ENCODE data around the gene F2RL2.

DNA sequence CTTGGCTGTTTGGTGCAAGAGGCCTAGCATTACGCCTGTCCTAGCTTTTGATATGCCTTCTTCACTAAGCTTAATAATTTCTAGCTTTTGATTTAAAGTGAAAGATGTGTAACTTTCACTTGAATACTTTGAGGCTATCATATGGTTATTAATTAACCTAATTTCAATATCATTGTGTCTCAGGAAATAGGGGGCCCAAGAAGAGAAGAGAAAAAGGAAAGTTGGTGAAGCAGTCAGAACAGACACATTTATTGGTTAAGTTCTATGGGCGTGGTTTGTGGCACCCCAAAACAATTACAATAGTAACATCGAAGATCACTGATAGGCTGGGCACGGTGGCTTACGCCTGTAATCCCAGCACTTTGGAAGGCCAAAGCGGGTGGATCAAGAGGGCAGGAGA is 40.9 kb upstream of the F2RL2 start:
- TF ChIP-seq, protein P1, sequence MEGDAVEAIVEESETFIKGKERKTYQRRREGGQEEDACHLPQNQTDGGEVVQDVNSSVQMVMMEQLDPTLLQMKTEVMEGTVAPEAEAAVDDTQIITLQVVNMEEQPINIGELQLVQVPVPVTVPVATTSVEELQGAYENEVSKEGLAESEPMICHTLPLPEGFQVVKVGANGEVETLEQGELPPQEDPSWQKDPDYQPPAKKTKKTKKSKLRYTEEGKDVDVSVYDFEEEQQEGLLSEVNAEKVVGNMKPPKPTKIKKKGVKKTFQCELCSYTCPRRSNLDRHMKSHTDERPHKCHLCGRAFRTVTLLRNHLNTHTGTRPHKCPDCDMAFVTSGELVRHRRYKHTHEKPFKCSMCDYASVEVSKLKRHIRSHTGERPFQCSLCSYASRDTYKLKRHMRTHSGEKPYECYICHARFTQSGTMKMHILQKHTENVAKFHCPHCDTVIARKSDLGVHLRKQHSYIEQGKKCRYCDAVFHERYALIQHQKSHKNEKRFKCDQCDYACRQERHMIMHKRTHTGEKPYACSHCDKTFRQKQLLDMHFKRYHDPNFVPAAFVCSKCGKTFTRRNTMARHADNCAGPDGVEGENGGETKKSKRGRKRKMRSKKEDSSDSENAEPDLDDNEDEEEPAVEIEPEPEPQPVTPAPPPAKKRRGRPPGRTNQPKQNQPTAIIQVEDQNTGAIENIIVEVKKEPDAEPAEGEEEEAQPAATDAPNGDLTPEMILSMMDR (IDR thresholded peaks at IDR 0.05), result no peak
- TF ChIP-seq POLR2A (IDR thresholded peaks at IDR 0.05), result no peak
